IMR-90 (cell line): ENCODE results near the gene MEGF6. TPM values are rescaled to one million over a fixed set of nuclear protein-coding genes. Genes with fewer than 3 reads are reported as not detected.

ENCODE experiments used
- ATAC-seq: fragments of 200-7000 bp; cut with Tn5 transposase; 2 replicates; pipeline ENCODE4 v1.9.1; 2020; ENCODE audit warnings: low read depth, mild to moderate bottlenecking, moderate library complexity
- BruUV-seq: library from RNA; stranded (reverse); fragments of 400-500 nt; replicated peaks from 2 replicates; lab custom pipeline; 2021; lab: Mats Ljungman, UMichigan
- CTCF ChIA-PET: fragments of 300-600 bp; formaldehyde crosslinking; extraction: SDS; loops from one replicate; lab custom pipeline; 2021; ENCODE audit warnings: antibody characterized with exemption; lab: Yijun Ruan, JAX
- POLR2A ChIA-PET: fragments of 300-600 bp; sonication (Branson Sonifier 250); formaldehyde crosslinking; loops from one replicate; lab custom pipeline; 2022; ENCODE audit warnings: antibody characterized with exemption; ENCODE audit not compliant: unreplicated experiment; lab: Charles Lee
- DNase-seq: peaks from one replicate; pipeline ENCODE4 v3.0.0; 2013
- H2AFZ ChIP-seq: replicated peaks from 2 replicates; pipeline ENCODE3; 2013; ENCODE audit warnings: low read length, mild to moderate bottlenecking; ENCODE audit not compliant: poor library complexity
- H2AK5ac ChIP-seq: 2 replicates; pipeline ENCODE4 v1.6.1; 2013; ENCODE audit warnings: low read depth, low read length, inconsistent platforms
- H2AK9ac ChIP-seq: replicated peaks from 2 replicates; pipeline ENCODE3; 2013; ENCODE audit warnings: mild to moderate bottlenecking, low read depth, low read length, moderate library complexity; ENCODE audit not compliant: poor library complexity
- H2BK120ac ChIP-seq: 2 replicates; pipeline ENCODE4 v1.6.1; 2013; ENCODE audit warnings: low read depth, low read length, inconsistent platforms
- H2BK15ac ChIP-seq: 3 replicates; pipeline ENCODE4 v1.6.1; 2013; ENCODE audit warnings: low read depth, low read length, inconsistent platforms
- H2BK20ac ChIP-seq: 2 replicates; pipeline ENCODE4 v1.6.1; 2013; ENCODE audit warnings: low read depth, mild to moderate bottlenecking, inconsistent platforms, low read length, moderate library complexity
- H2BK5ac ChIP-seq: 2 replicates; pipeline ENCODE4 v1.6.1; 2013; ENCODE audit warnings: mild to moderate bottlenecking, low read depth, low read length, inconsistent platforms; ENCODE audit not compliant: poor library complexity, severe bottlenecking
- H3K14ac ChIP-seq: replicated peaks from 2 replicates; pipeline ENCODE4 v1.6.1; 2013; ENCODE audit warnings: low read depth, low read length, inconsistent platforms
- H3K18ac ChIP-seq: 2 replicates; pipeline ENCODE4 v1.6.1; 2013; ENCODE audit warnings: low read depth, low read length, control low read depth
- H3K23ac ChIP-seq: 2 replicates; pipeline ENCODE4 v1.6.1; 2013; ENCODE audit warnings: low read depth, low read length, inconsistent platforms
- H3K27ac ChIP-seq: 2 replicates; pipeline ENCODE4 v1.5.1; 2013; ENCODE audit warnings: mild to moderate bottlenecking, control low read depth, low read length; ENCODE audit not compliant: insufficient read depth
- H3K27me3 ChIP-seq: 2 replicates; pipeline ENCODE4 v1.6.1; 2013; ENCODE audit warnings: low read length; ENCODE audit not compliant: control insufficient read depth, insufficient read depth
- H3K36me3 ChIP-seq: 2 replicates; pipeline ENCODE4 v1.6.1; 2013; ENCODE audit warnings: low read length, mixed read lengths; ENCODE audit not compliant: control insufficient read depth, insufficient read depth
- H3K4ac ChIP-seq: 2 replicates; pipeline ENCODE4 v1.6.1; 2013; ENCODE audit warnings: low read depth, low read length, inconsistent platforms
- H3K4me1 ChIP-seq: 2 replicates; pipeline ENCODE4 v1.6.1; 2013; ENCODE audit warnings: low read length, mixed read lengths; ENCODE audit not compliant: control insufficient read depth, insufficient read depth
- H3K4me2 ChIP-seq: 2 replicates; pipeline ENCODE4 v1.6.1; 2013; ENCODE audit warnings: low read depth, mild to moderate bottlenecking, control low read depth, low read length, moderate library complexity
- H3K4me3 ChIP-seq: 2 replicates; pipeline ENCODE4 v1.5.1; 2013; ENCODE audit warnings: low read depth, mild to moderate bottlenecking, control low read depth, low read length, moderate library complexity; ENCODE audit not compliant: insufficient read depth
- H3K56ac ChIP-seq: 2 replicates; pipeline ENCODE4 v1.6.1; 2013; ENCODE audit warnings: low read length, inconsistent platforms; ENCODE audit not compliant: insufficient read depth; ENCODE audit errors: extremely low read depth
- H3K79me1 ChIP-seq, 2 experiments: 2 replicates each; pipeline ENCODE4 v1.6.1; 2013; ENCODE audit warnings: low read length in 2 of 2, inconsistent platforms in 1 of 2, low read depth in 1 of 2
- H3K9ac ChIP-seq: 2 replicates; pipeline ENCODE4 v1.6.1; 2013; ENCODE audit warnings: low read depth, low read length, control low read depth
- H3K9me1 ChIP-seq: 2 replicates; pipeline ENCODE4 v1.6.1; 2013; ENCODE audit warnings: low read length, inconsistent platforms; ENCODE audit not compliant: insufficient read depth
- H3K9me3 ChIP-seq: 2 replicates; pipeline ENCODE4 v1.6.1; 2013; ENCODE audit warnings: low read length; ENCODE audit not compliant: control insufficient read depth, insufficient read depth
- H4K20me1 ChIP-seq: 2 replicates; pipeline ENCODE4 v1.6.1; 2013; ENCODE audit warnings: low read length, inconsistent platforms; ENCODE audit not compliant: insufficient read depth
- H4K5ac ChIP-seq: 2 replicates; pipeline ENCODE4 v1.6.1; 2013; ENCODE audit warnings: mild to moderate bottlenecking, low read depth, low read length, control low read depth
- H4K8ac ChIP-seq, 2 experiments: 2 replicates each; pipeline ENCODE4 v1.6.1; 2013; ENCODE audit warnings: low read depth in 2 of 2, low read length in 2 of 2, control low read depth in 1 of 2, inconsistent platforms in 1 of 2
- H4K91ac ChIP-seq: 2 replicates; pipeline ENCODE4 v1.6.1; 2013; ENCODE audit warnings: low read depth, low read length, inconsistent platforms; ENCODE audit not compliant: insufficient read depth
- BHLHE40 ChIP-seq: fragments of 150-350 bp; IDR thresholded peaks from 2 replicates; pipeline ENCODE4 v1.6.1; 2016; ENCODE audit warnings: mild to moderate bottlenecking, low read depth, low read length
- MAFK ChIP-seq: IDR thresholded peaks from 2 replicates; pipeline ENCODE4 v1.6.1; 2012; ENCODE audit warnings: low read depth, low read length, improper control_type of control experiment
- MXI1 ChIP-seq: IDR thresholded peaks from 2 replicates; pipeline ENCODE4 v1.6.1; 2012; ENCODE audit warnings: low read depth, mild to moderate bottlenecking, low read length, moderate library complexity, borderline replicate concordance
- POLR2A ChIP-seq: IDR thresholded peaks from 2 replicates; pipeline ENCODE4 v1.6.1; 2012; ENCODE audit warnings: mild to moderate bottlenecking, low read depth, low read length
- RCOR1 ChIP-seq: IDR thresholded peaks from 2 replicates; pipeline ENCODE4 v1.6.1; 2012; ENCODE audit warnings: mild to moderate bottlenecking, low read length, improper control_type of control experiment; ENCODE audit not compliant: insufficient replicate concordance
- RFX5 ChIP-seq: IDR thresholded peaks from 2 replicates; pipeline ENCODE4 v1.8.0; 2012; ENCODE audit warnings: low read depth, mild to moderate bottlenecking, low read length, moderate library complexity
- SMC3 ChIP-seq: fragments of 150-350 bp; IDR thresholded peaks from 2 replicates; pipeline ENCODE4 v1.6.1; 2016; ENCODE audit warnings: low read depth, mild to moderate bottlenecking, antibody characterized with exemption, low read length, moderate library complexity
- WGBS, 2 experiments: methylation state at CpG; one replicate each; pipeline versions ENCODE4 v1.1.5 to v1.1.7; 2013; ENCODE audit warnings: missing lambda C conversion rate in 2 of 2; ENCODE audit not compliant: insufficient read length in 1 of 2; ENCODE audit errors: extremely low coverage in 2 of 2; 5-methylcytosine and 5-hydroxymethylcytosine counted together
- dilution Hi-C: fragments of 300-500 bp; cut with HindIII; formaldehyde crosslinking; loops from one replicate; pipeline ENCODE4 v1.14.3; 2018; ENCODE audit warnings: low sequenced_read_pairs; ENCODE audit not compliant: unreplicated experiment
- in situ Hi-C: fragments of 300-500 bp; cut with MboI; formaldehyde crosslinking; loops from 3 replicates; pipeline ENCODE4 v1.14.3; 2019; ENCODE audit warnings: low sequenced_read_pairs, inconsistent platforms, mixed read lengths
- intact Hi-C: fragments of 100-400 bp; cut with micrococcal nuclease; formaldehyde crosslinking; loops from 2 replicates; pipeline ENCODE4 v1.10.0; 2022
- polyA plus RNA-seq, 3 experiments: library from polyadenylated mRNA; depleted of rRNA; stranded (reverse); fragments of >200 nt; gene quantifications; 2 replicates each; pipeline ENCODE4 v1.2.3, GENCODE V29; 2012; ENCODE audit warnings: low replicate concordance in 1 of 3
- total RNA-seq: library from RNA; depleted of rRNA; stranded (reverse); fragments of >200 nt; gene quantifications from 2 replicates; pipeline ENCODE4 v1.2.3, GENCODE V29; 2012
- TF ChIP-seq, protein P1 (sequence below): fragments of 150-350 bp; IDR thresholded peaks from 2 replicates; pipeline ENCODE4 v1.6.1; 2016; ENCODE audit warnings: low read depth, mild to moderate bottlenecking, low read length, moderate library complexity, borderline replicate concordance

MEGF6 gene
- total and polyA plus RNA-seq, 2 of the 4 experiments (the other 2 are of a cell fraction): 0.72 to 4.1 TPM

DNA sequence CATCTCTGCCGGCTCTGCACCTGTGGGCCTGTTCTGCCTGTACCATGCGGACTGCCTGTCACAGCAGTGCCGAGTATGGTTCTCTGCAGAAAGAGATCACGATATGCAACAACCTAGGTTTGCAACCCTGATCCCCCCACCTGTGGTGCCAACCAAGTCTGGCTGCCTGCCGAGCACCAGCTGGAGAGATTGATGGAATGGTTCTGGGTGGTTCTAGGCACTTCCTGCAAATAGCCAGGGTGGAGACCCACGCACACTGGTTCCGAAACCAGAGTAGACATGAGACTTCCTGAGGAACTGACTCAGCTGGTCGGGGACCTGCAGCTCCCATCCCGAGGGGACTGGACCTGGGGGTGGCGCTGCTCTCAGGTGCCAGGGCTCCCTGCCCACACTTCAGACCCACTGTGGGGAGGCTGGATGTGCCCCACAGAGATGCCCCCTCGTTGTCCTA lies 18.9 kb upstream of the MEGF6 start:
- no peak overlapping the region for H3K14ac ChIP-seq
- BruUV-seq: no TSS peak
- ChIA-PET POLR2A (interaction anchor here (0.6 kb wide), 1 partner anchor 117 kb away, joined by 10 read pairs; no protein-coding TSS in a partner anchor), CTCF (interaction anchor here (1.0 to 1.8 kb wide), 3 partner anchors 9 to 185 kb away, joined by 4 to 6 read pairs (median 5); no protein-coding TSS in a partner anchor)
- H3K27ac ChIP-seq: no peak overlapping the region
- whole genome bisulfite sequencing, 2 experiments: no CpG with 5 or more reads among the region's 11 CpGs
- H3K79me1 ChIP-seq: peaks cover 5 to 7% of the 10 kb centered on the region in 2 experiments; a peak in 1 of 4 replicates
- no peak overlapping the region for H2BK15ac ChIP-seq
- H3K23ac ChIP-seq: no peak overlapping the region
- peak overlapping the region; percentile 36 for H2AK9ac ChIP-seq
- H2AK5ac ChIP-seq: no peak overlapping the region
- peaks cover 2% of the 10 kb centered on the region; the same call in 1 of the 2 replicates for H3K4me1 ChIP-seq
- H2AFZ ChIP-seq: no peak overlapping the region
- H2BK120ac ChIP-seq: no peak overlapping the region
- H2BK20ac ChIP-seq: no peak overlapping the region
- DNase-seq: no peak
- dilution Hi-C loops (no loop called here), in situ Hi-C loops (no loop called here), intact Hi-C loops (no loop called here)
- no peak overlapping the region for H2BK5ac ChIP-seq
- H3K27me3 ChIP-seq: no peaks in the 10 kb centered on the region
- H4K8ac ChIP-seq: no peak overlapping the region
- H3K56ac ChIP-seq: no peak overlapping the region
- no peak overlapping the region for H3K9ac ChIP-seq
- H3K4me2 ChIP-seq: no peak overlapping the region
- H4K91ac ChIP-seq: no peak overlapping the region
- H3K4ac ChIP-seq: no peak overlapping the region
- ATAC-seq: no peak
- no peaks in the 10 kb centered on the region for H3K9me3 ChIP-seq
- H3K9me1 ChIP-seq: no peaks in the 10 kb centered on the region
- no peak for TF ChIP-seq BHLHE40
- TF ChIP-seq POLR2A: no peak
- TF ChIP-seq RCOR1: no peak
- no peak for TF ChIP-seq SMC3
- no peak for TF ChIP-seq MXI1
- no peak for TF ChIP-seq MAFK
- no peak for TF ChIP-seq RFX5
- TF ChIP-seq, protein P1, sequence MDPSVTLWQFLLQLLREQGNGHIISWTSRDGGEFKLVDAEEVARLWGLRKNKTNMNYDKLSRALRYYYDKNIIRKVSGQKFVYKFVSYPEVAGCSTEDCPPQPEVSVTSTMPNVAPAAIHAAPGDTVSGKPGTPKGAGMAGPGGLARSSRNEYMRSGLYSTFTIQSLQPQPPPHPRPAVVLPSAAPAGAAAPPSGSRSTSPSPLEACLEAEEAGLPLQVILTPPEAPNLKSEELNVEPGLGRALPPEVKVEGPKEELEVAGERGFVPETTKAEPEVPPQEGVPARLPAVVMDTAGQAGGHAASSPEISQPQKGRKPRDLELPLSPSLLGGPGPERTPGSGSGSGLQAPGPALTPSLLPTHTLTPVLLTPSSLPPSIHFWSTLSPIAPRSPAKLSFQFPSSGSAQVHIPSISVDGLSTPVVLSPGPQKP: no peak
- no peak overlapping the region for H3K4me3 ChIP-seq
- peaks cover 62% of the 10 kb centered on the region for H3K36me3 ChIP-seq
- H4K5ac ChIP-seq: no peak overlapping the region
- no peaks in the 10 kb centered on the region; the same call in 1 of the 2 replicates for H4K20me1 ChIP-seq
- no peak overlapping the region for H3K18ac ChIP-seq
